Neural progenitor cell (in vitro differentiated cells): ENCODE data around the gene TRPM2. TPM values are rescaled to one million over a fixed set of nuclear protein-coding genes. Genes with fewer than 3 reads are reported as not detected.

Experiments
- DNase-seq: peaks from one replicate; pipeline ENCODE4 v3.0.0-alpha.2; 2016; ENCODE audit warnings: low spot score
- H2AFZ ChIP-seq: fragments of 200-600 bp; sonication (generic); replicated peaks from 2 replicates; pipeline ENCODE4 v1.6.1; 2016; ENCODE audit warnings: antibody characterized with exemption
- H3F3A ChIP-seq: fragments of 200-600 bp; sonication (generic); 2 replicates; pipeline ENCODE4 v1.6.1; 2016; ENCODE audit warnings: antibody characterized with exemption, low read depth
- H3K27ac ChIP-seq: fragments of 200-600 bp; sonication (generic); 2 replicates; pipeline ENCODE4 v1.5.1; 2016; ENCODE audit warnings: mild to moderate bottlenecking
- H3K27me3 ChIP-seq: fragments of 200-600 bp; sonication (generic); 2 replicates; pipeline ENCODE4 v1.6.1; 2016; ENCODE audit warnings: mild to moderate bottlenecking, moderate library complexity
- H3K36me3 ChIP-seq: fragments of 200-600 bp; sonication (generic); 2 replicates; pipeline ENCODE4 v1.5.1; 2016
- H3K4me1 ChIP-seq: fragments of 200-600 bp; sonication (generic); 2 replicates; pipeline ENCODE4 v1.6.1; 2016; ENCODE audit warnings: mixed run types
- H3K4me2 ChIP-seq: fragments of 200-600 bp; sonication (generic); 2 replicates; pipeline ENCODE4 v1.6.1; 2016
- H3K4me3 ChIP-seq: fragments of 200-600 bp; sonication (generic); 2 replicates; pipeline ENCODE4 v1.5.1; 2016
- H3K79me2 ChIP-seq: fragments of 200-600 bp; sonication (generic); 2 replicates; pipeline ENCODE4 v1.6.1; 2016; ENCODE audit warnings: low read depth
- H3K9ac ChIP-seq: fragments of 200-600 bp; sonication (generic); 2 replicates; pipeline ENCODE4 v1.6.1; 2016
- H3K9me3 ChIP-seq: fragments of 200-600 bp; sonication (generic); 2 replicates; pipeline ENCODE4 v1.5.1; 2016; ENCODE audit warnings: low read depth
- H4K20me1 ChIP-seq: fragments of 200-600 bp; sonication (generic); 2 replicates; pipeline ENCODE4 v1.6.1; 2016; ENCODE audit warnings: low read depth
- H3K27ac Mint-ChIP-seq: 3 replicates; pipeline ENCODE4 v1.8.0; 2021; ENCODE audit warnings: mixed read lengths
- H3K27me3 Mint-ChIP-seq: 2 replicates; pipeline ENCODE4 v1.8.0; 2022; ENCODE audit warnings: low read depth, mild to moderate bottlenecking, inconsistent platforms, moderate library complexity, mixed read lengths; ENCODE audit not compliant: insufficient read depth
- H3K36me3 Mint-ChIP-seq: 3 replicates; pipeline ENCODE4 v1.8.0; 2021; ENCODE audit warnings: mixed read lengths
- H3K4me1 Mint-ChIP-seq: 3 replicates; pipeline ENCODE4 v1.8.0; 2021; ENCODE audit warnings: mixed read lengths
- H3K4me3 Mint-ChIP-seq: 3 replicates; pipeline ENCODE4 v1.8.0; 2021; ENCODE audit warnings: mild to moderate bottlenecking, moderate library complexity, mixed read lengths
- H3K9me3 Mint-ChIP-seq: 3 replicates; pipeline ENCODE4 v1.8.0; 2020; ENCODE audit warnings: mixed read lengths
- EZH2 ChIP-seq: fragments of 200-600 bp; sonication (generic); IDR thresholded peaks from 2 replicates; pipeline ENCODE4 v1.6.1; 2017; ENCODE audit warnings: antibody characterized with exemption, mild to moderate bottlenecking, moderate library complexity
- EZH2phosphoT487 ChIP-seq: fragments of 200-600 bp; sonication (generic); IDR thresholded peaks from 2 replicates; pipeline ENCODE4 v1.6.1; 2017; ENCODE audit warnings: antibody characterized with exemption
- total RNA-seq: library from RNA; depleted of rRNA; stranded (reverse); fragments of >200 nt; gene quantifications from 2 replicates; pipeline ENCODE4 v1.2.3, GENCODE V29; 2015; ENCODE audit warnings: low replicate concordance
- TF ChIP-seq, protein P1 (sequence below): fragments of 200-600 bp; sonication (generic); IDR thresholded peaks from 2 replicates; pipeline ENCODE4 v1.5.1; 2017; ENCODE audit warnings: antibody characterized with exemption, mild to moderate bottlenecking

Gene TRPM2
- total RNA-seq, 1 donor from 2014 or later, result not detected

DNA sequence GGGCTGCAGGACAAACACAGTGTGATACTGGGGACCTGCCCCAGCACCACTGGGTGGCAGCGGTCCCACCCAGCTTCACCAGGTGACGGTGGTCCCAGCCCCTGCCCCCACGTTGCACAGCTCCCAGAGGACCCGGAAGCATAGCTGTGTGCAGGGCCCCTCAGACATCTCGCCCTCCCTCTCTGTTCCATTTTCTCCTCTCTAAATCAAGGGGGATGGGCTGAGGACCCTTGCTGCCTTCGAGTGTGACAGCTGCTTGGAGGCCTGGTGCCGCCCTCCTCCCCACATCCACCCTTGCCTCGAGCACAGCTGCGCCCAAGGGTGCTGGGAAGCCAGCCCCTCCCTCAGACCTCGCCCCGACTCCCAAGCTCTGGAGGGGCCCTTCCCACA, 85.8 kb downstream of the TRPM2 start:
- no peak overlapping the region for H3K4me3 Mint-ChIP-seq
- H3K27me3 Mint-ChIP-seq, result peaks cover 8% of the 10 kb centered on the region
- H3K4me1 Mint-ChIP-seq, result peaks cover 3% of the 10 kb centered on the region
- H3K36me3 Mint-ChIP-seq, result no peaks in the 10 kb centered on the region
- no peak for DNase-seq
- no peak overlapping the region for H3K27ac ChIP-seq
- H4K20me1 ChIP-seq, result no peaks in the 10 kb centered on the region
- H3K9me3 ChIP-seq, result no peaks in the 10 kb centered on the region
- no peaks in the 10 kb centered on the region for H3K36me3 ChIP-seq
- H3K27ac Mint-ChIP-seq, result peak overlapping the region; percentile 21
- no peaks in the 10 kb centered on the region for H3K9me3 Mint-ChIP-seq
- H3K4me1 ChIP-seq, result no peaks in the 10 kb centered on the region
- no peak overlapping the region for H3K4me2 ChIP-seq
- no peaks in the 10 kb centered on the region for H3F3A ChIP-seq
- no peak overlapping the region for H3K4me3 ChIP-seq
- H3K79me2 ChIP-seq, result no peaks in the 10 kb centered on the region
- no peaks in the 10 kb centered on the region for H3K27me3 ChIP-seq
- TF ChIP-seq, protein P1, sequence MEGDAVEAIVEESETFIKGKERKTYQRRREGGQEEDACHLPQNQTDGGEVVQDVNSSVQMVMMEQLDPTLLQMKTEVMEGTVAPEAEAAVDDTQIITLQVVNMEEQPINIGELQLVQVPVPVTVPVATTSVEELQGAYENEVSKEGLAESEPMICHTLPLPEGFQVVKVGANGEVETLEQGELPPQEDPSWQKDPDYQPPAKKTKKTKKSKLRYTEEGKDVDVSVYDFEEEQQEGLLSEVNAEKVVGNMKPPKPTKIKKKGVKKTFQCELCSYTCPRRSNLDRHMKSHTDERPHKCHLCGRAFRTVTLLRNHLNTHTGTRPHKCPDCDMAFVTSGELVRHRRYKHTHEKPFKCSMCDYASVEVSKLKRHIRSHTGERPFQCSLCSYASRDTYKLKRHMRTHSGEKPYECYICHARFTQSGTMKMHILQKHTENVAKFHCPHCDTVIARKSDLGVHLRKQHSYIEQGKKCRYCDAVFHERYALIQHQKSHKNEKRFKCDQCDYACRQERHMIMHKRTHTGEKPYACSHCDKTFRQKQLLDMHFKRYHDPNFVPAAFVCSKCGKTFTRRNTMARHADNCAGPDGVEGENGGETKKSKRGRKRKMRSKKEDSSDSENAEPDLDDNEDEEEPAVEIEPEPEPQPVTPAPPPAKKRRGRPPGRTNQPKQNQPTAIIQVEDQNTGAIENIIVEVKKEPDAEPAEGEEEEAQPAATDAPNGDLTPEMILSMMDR, result peak; percentile 4
- TF ChIP-seq EZH2phosphoT487 (no peak), EZH2 (no peak)
- H2AFZ ChIP-seq, result no peak overlapping the region
- H3K9ac ChIP-seq, result no peak overlapping the region

DNA sequence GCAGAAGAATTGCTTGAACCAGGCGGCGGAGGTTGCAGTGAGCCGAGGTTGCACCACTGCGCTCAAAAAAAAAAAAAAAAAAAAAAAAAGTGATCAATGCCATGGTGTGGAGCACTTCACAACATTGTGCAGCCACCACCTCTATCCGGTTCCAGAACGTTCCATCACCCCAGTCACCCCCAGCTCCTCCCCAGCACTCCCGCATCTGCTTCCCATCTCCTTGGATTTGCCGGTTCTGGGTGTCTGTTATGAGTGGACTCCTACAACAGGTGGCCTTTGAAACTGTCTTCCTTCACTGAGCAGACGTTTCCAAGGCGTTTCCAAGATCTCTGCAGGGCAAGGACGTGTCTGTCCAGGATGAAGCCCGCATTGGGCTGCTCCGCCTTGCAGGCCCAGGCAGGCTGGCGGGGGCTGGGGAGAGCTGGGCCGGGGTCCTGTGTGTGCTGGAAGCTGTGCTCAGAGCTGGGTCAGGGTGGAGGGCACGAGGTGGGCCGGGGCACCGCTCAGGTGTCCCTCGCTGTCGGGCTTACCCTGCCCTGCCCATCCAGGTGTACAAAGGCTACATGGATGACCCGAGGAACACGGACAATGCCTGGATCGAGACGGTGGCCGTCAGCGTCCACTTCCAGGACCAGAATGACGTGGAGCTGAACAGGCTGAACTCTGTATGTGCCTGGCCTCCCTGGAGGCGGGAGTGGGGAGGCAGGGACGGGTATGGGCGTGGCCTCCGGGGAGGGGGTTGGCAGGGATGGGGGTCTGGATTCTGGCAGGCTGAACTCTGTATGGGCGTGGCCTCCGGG, 87.0 kb downstream of the TRPM2 start:
- Histone ChIP-seq H4K20me1 (no peaks in the 10 kb centered on the region), H3K36me3 (no peaks in the 10 kb centered on the region), H3F3A (no peaks in the 10 kb centered on the region), H2AFZ (no peak overlapping the region), H3K79me2 (no peaks in the 10 kb centered on the region), H3K27me3 (no peaks in the 10 kb centered on the region), H3K9ac (no peak overlapping the region), H3K9me3 (no peaks in the 10 kb centered on the region), H3K27ac (no peak overlapping the region), H3K4me3 (no peak overlapping the region), H3K4me1 (no peaks in the 10 kb centered on the region), H3K4me2 (no peak overlapping the region)
- H3K9me3 Mint-ChIP-seq, result no peaks in the 10 kb centered on the region
- TF ChIP-seq EZH2 (no peak), EZH2phosphoT487 (no peak)
- TF ChIP-seq, protein P1, result no peak
- H3K27ac Mint-ChIP-seq, result peak overlapping the region; percentile 92
- H3K36me3 Mint-ChIP-seq, result no peaks in the 10 kb centered on the region
- DNase-seq, result no peak
- peaks cover 8% of the 10 kb centered on the region for H3K27me3 Mint-ChIP-seq
- H3K4me1 Mint-ChIP-seq, result peaks cover 3% of the 10 kb centered on the region
- no peak overlapping the region for H3K4me3 Mint-ChIP-seq

DNA sequence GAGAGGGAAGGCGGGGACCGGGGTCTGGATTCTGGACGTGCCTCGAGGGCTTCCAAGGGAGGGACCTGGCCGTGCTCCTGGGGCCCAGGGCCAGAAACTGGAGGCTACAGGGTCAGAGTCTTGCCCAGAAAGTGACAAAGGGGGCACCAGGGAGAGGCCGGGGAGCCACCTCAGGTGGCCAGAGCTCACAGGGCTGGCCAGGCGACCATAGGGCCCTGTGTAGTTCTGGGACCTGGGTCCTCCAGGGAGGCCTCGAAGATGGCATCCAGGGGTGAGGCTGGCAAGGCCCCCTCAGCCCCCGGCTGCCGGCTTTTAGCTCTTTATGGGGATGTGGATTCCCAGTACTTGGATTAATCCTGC, 87.6 kb downstream of the TRPM2 start:
- Histone ChIP-seq H3K4me3 (no peak overlapping the region), H2AFZ (no peak overlapping the region), H3K4me1 (no peaks in the 10 kb centered on the region), H3K79me2 (no peaks in the 10 kb centered on the region), H3F3A (no peaks in the 10 kb centered on the region), H3K4me2 (no peak overlapping the region), H4K20me1 (no peaks in the 10 kb centered on the region), H3K9me3 (no peaks in the 10 kb centered on the region), H3K9ac (no peak overlapping the region), H3K27ac (no peak overlapping the region), H3K27me3 (no peaks in the 10 kb centered on the region), H3K36me3 (no peaks in the 10 kb centered on the region)
- peaks cover 8% of the 10 kb centered on the region for H3K27me3 Mint-ChIP-seq
- no peaks in the 10 kb centered on the region for H3K36me3 Mint-ChIP-seq
- no peak overlapping the region for H3K4me3 Mint-ChIP-seq
- peaks cover 3% of the 10 kb centered on the region for H3K4me1 Mint-ChIP-seq
- no peak for DNase-seq
- TF ChIP-seq, protein P1, result no peak
- no peak for TF ChIP-seq EZH2
- H3K9me3 Mint-ChIP-seq, result no peaks in the 10 kb centered on the region
- no peak overlapping the region for H3K27ac Mint-ChIP-seq
